ENCODE data around the gene VAT1.

Gene VAT1

DNA sequence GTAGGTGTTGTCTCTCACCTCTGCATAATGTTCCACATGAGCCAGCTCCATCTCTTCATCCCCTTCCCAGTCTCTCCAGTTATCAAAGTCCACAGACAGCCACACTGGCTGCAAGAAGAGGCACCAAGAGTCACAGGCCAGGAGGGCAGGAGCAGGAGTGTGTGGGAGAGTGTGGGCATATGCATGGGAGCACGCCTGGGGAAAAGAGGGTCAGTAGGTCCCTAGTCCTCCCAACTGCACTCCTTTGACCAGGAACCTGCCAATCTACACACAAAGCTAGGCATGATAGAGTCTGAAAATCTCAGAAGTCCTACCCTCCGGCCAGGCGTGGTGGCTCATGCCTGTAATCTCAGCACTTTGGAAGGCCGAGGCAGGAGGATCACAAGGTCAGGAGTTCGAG lies 50.6 kb downstream of the VAT1 start:
- DNase-seq (ENCODE audit: low read depth), result no peak

DNA sequence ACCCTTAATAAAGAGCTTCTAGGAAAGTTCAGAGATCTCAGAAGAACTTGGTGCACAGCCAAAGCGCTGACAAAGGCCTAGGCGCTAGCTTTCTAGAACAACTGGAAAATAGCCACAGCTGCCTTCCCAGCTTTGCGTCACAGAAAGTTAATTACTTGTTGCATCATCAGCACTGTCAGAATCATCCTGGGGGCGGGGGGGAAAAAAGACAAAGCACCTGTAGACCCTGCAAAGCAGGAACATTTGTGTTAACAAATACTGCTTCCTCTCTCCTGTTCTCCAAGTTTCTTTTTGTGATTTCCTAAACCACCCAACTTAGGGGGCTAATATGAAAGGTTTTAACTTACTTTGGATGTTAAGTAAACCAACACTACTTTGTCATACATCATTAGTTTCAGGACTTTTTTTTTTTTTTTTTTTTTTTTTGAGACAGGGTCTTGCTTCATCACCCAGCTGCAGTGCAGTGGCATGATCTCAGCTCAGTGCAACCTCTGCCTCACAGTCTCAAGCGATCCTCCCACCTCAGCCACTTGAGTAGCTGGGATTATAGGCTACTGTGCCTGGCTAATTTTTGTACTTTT lies 53.1 kb downstream of the VAT1 start:
- no peak for DNase-seq (ENCODE audit: low read depth)

GRCh38 chr17:42967925-42968324 lies 54.3 kb downstream of the VAT1 start:
- DNase-seq (ENCODE audit: low read depth), result no peak

Measured in CMK (cell line).